Bronchial epithelial cell (primary cell): ENCODE measurements around the gene MARCHF10. TPM values are rescaled to one million over a fixed set of nuclear protein-coding genes. Genes with fewer than 3 reads are reported as not detected.

ENCODE experiments used
- DNase-seq: peaks from one replicate; pipeline ENCODE4 v3.0.0-alpha.2; 2010; ENCODE audit warnings: low read depth
- FAIRE-seq: peaks from 2 replicates; lab custom pipeline; 2011; peaks lifted over from hg19 to GRCh38; lab: Jason Lieb, UNC
- H3K27me3 ChIP-seq: 2 replicates; pipeline ENCODE4 v1.5.1; 2011; ENCODE audit warnings: low read length; ENCODE audit not compliant: control insufficient read depth, insufficient read depth
- H3K36me3 ChIP-seq: 2 replicates; pipeline ENCODE4 v1.5.1; 2011; ENCODE audit warnings: low read length; ENCODE audit not compliant: control insufficient read depth, insufficient read depth
- H3K4me3 ChIP-seq: 2 replicates; pipeline ENCODE4 v1.5.1; 2011; ENCODE audit warnings: mild to moderate bottlenecking, low read depth, low read length, control low read depth
- CTCF ChIP-seq: IDR thresholded peaks from 2 replicates; pipeline ENCODE4 v1.5.1; 2011; ENCODE audit warnings: mild to moderate bottlenecking, moderate library complexity, low read length, control low read depth, inconsistent platforms; ENCODE audit not compliant: insufficient read depth, severe bottlenecking
- total RNA-seq: library from RNA; depleted of rRNA; stranded (reverse); fragments of >200 nt; gene quantifications from 2 replicates; pipeline ENCODE4 v1.2.1, GENCODE V29; 2014

MARCHF10 gene
- total RNA-seq, 1 donor from 2014 or later: not detected

GRCh38 chr17:62681939-62682381 lies 126.2 kb downstream of the MARCHF10 start:
- DNase-seq (no peak), FAIRE-seq (no peak)
- Histone ChIP-seq H3K27me3 (no peaks in the 10 kb centered on the region), H3K36me3 (peaks cover 8% of the 10 kb centered on the region), H3K4me3 (no peak overlapping the region)
- TF ChIP-seq CTCF: no peak

GRCh38 chr17:62681061-62681938 lies 126.8 kb downstream of the MARCHF10 start:
- no peak for TF ChIP-seq CTCF
- Histone ChIP-seq H3K4me3 (no peak overlapping the region), H3K36me3 (peaks cover 10% of the 10 kb centered on the region), H3K27me3 (no peaks in the 10 kb centered on the region)
- FAIRE-seq (no peak), DNase-seq (no peak)

GRCh38 chr17:62680541-62681052 lies 127.5 kb downstream of the MARCHF10 start:
- FAIRE-seq (no peak), DNase-seq (no peak)
- peaks cover 10% of the 10 kb centered on the region for H3K36me3 ChIP-seq
- no peak for TF ChIP-seq CTCF
- no peak overlapping the region for H3K4me3 ChIP-seq
- H3K27me3 ChIP-seq: no peaks in the 10 kb centered on the region

GRCh38 chr17:62679866-62680377 lies 128.2 kb downstream of the MARCHF10 start:
- TF ChIP-seq CTCF: no peak
- no peak overlapping the region for H3K4me3 ChIP-seq
- FAIRE-seq: no peak
- DNase-seq: no peak
- no peaks in the 10 kb centered on the region for H3K27me3 ChIP-seq
- peaks cover 10% of the 10 kb centered on the region for H3K36me3 ChIP-seq

GRCh38 chr17:62678214-62678919 lies 129.7 kb downstream of the MARCHF10 start:
- Histone ChIP-seq H3K4me3 (no peak overlapping the region), H3K36me3 (peaks cover 10% of the 10 kb centered on the region), H3K27me3 (no peaks in the 10 kb centered on the region)
- DNase-seq (no peak), FAIRE-seq (no peak)
- TF ChIP-seq CTCF: no peak
